22Rv1 (cell line): ENCODE results near the gene MIPEP.

ENCODE experiments used
- ZFX ChIP-seq: fragments of 450-650 bp; IDR thresholded peaks from 2 replicates; pipeline ENCODE4 v1.6.1; 2017; ENCODE audit warnings: antibody characterized with exemption, borderline replicate concordance
- TF ChIP-seq, protein P1 (sequence below): fragments of 450-650 bp; IDR thresholded peaks from 2 replicates; pipeline ENCODE4 v1.5.1; 2017; ENCODE audit warnings: mild to moderate bottlenecking

DNA sequence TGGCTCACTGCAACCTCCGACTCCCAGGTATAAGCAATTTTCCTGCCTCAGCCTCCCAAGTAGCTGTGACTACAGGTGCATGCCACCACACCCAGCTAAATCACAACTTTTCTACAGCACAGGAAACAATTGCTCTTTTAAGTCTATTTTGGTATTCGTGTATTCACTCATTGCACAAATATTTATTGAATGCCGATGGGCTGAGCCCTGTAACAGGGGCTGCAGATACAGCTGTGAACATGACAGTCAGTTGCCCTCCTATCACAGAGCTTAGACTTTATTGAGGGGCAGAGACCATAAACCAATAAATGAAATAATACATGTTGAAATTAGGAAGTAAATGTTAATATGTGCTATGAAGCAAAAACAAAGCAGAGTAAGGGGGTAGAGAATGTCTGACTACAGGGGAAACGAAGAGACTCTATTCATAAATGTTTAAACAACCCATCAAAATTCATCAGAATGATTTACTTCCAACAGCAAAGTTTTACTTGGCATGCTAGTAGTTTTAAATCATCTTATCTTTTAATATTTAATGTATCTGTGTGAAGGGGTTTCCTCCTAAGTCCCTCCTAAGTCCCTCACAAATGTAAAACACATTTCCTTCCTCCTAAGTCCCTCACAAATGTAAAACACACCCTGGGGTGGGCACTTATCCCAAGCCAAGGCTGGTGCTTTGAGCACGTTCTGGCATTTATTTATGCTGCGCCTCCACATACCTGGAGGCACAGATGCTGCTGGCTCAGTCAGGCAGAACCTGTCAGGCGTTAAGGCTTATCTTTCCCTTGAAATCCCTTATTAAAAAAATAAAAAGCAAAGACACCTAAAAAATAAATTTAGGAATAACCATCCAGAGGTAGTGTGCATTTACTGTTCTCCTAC, 140.8 kb downstream of the MIPEP start:
- TF ChIP-seq, protein P1, sequence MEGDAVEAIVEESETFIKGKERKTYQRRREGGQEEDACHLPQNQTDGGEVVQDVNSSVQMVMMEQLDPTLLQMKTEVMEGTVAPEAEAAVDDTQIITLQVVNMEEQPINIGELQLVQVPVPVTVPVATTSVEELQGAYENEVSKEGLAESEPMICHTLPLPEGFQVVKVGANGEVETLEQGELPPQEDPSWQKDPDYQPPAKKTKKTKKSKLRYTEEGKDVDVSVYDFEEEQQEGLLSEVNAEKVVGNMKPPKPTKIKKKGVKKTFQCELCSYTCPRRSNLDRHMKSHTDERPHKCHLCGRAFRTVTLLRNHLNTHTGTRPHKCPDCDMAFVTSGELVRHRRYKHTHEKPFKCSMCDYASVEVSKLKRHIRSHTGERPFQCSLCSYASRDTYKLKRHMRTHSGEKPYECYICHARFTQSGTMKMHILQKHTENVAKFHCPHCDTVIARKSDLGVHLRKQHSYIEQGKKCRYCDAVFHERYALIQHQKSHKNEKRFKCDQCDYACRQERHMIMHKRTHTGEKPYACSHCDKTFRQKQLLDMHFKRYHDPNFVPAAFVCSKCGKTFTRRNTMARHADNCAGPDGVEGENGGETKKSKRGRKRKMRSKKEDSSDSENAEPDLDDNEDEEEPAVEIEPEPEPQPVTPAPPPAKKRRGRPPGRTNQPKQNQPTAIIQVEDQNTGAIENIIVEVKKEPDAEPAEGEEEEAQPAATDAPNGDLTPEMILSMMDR: no peak
- no peak for TF ChIP-seq ZFX
